ENCODE data around the gene RALGDS. TPM values are rescaled to one million over a fixed set of nuclear protein-coding genes. Genes with fewer than 3 reads are reported as not detected.

RALGDS gene
- total and polyA plus RNA-seq, 9 of the 15 experiments (the other 6 are each of a cell fraction or from before 2014, with no cell fraction given), result 0.75 to 43.3 (median 27.1) TPM

DNA sequence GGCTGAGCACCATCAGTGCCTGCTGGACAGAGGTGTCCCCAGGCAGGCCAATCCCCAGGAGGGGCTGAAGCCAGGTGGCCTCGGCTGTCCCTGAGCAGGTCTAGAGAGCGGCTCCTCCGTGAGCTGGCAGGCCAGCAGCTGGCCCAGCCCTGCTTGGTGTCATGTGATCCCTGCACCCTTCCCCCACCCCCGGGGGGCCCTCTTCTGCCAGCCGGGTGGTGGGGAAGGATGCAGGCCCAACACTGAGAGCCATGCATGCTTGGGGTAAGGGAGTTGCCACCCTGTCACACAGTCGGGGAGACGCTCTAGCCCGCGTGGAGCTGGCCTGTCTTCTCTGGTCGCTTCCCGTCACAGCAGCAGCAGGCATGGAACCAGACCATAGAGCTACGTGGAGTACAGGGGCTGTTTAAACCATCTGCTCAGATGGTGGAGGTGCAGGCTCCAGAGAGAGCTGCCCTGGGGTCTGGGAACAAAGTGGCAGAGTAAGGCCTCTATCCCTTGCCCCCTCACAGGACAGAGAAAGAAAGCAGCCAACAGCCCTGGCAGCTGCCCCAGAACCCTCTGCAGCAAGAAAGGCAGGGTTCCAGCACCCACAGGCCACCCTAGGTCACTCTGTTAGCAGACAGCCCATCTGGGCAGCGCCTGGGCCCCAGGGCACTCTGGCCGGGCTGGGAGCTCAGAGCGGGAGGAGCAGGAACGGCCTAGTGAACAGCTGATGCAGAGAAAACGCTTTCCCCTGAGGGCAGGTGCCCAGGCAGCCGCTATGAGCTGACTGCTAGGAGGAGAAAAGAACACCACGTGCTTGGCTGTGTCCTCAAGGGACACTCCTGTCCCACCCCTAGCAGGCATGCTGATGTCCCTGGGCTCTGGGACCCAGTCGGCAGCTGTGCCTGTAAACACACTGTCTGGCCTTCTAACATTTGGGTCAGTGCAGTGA is 6.8 kb downstream of the RALGDS start:
- BruUV-seq (replicated peaks), result no TSS peak
- ATAC-seq (peak; percentile 23), FAIRE-seq (no peak), DNase-seq (ENCODE audit: extremely low read depth in 1 of 4, low spot score in 3 of 4) (peak in 1 of 4 experiments; percentile 39)
- Histone ChIP-seq H3K4me3 (no peak overlapping the region), H3K4me1 (replicated peaks in 1 of 2; ENCODE audit: control insufficient read depth in 2 of 2, insufficient read depth in 2 of 2, low read length in 2 of 2) (peaks cover 25 to 73% of the 10 kb centered on the region in 2 experiments), H3K9me1 (ENCODE audit: control insufficient read depth, insufficient read depth, low read length) (no peaks in the 10 kb centered on the region), H4K20me1 (replicated peaks; ENCODE audit: control insufficient read depth, insufficient read depth, low read length) (peaks cover 20% of the 10 kb centered on the region), H3K4me2 (ENCODE audit: insufficient read depth, low read length) (no peak overlapping the region), H3K27me3 (ENCODE audit: control insufficient read depth in 2 of 2, insufficient read depth in 2 of 2, low read length in 2 of 2) (no peaks in the 10 kb centered on the region), H3K79me2 (ENCODE audit: control insufficient read depth, insufficient read depth, low read length) (peaks cover 73% of the 10 kb centered on the region), H3K9me3 (replicated peaks; ENCODE audit: control insufficient read depth, insufficient read depth, low read depth, low read length) (no peaks in the 10 kb centered on the region), H3K36me3 (ENCODE audit: control insufficient read depth, insufficient read depth, low read length) (peaks cover 53% of the 10 kb centered on the region; the same call in 2 of the 3 replicates), H3K9ac (ENCODE audit: insufficient read depth in 1 of 2, low read depth in 2 of 2, low read length in 2 of 2) (peak overlapping the region in 1 of 2 experiments; percentile 85; a peak in 3 of 4 replicates), H3K27ac (ENCODE audit: extremely low read depth, low read depth, low read length) (no peak overlapping the region), H2AFZ (ENCODE audit: low read depth, low read length) (no peak overlapping the region)
- 71% methylated on average over 20 of the region's 20 CpGs for WGBS (ENCODE audit: insufficient coverage, low coverage, missing lambda C conversion rate)
- in situ Hi-C loops (cut with MboI), result no loop called here
- ChIA-PET CTCF (ENCODE audit: low intra/inter-chr PET ratio) (interaction anchor here (0.6 kb wide), 1 partner anchor 73 kb away, joined by 3 read pairs; no protein-coding TSS in a partner anchor), POLR2A (interaction anchor here (0.8 to 1.7 kb wide), 5 partner anchors 8 to 124 kb away, joined by 3 to 7 read pairs (median 4); partner anchors contain the start of gene GTF3C5)
- intact Hi-C loops (cut with micrococcal nuclease), result no loop called here
- TF ChIP-seq ATF7 (IDR thresholded peaks at IDR 0.05), result no peak
- no peak for TF ChIP-seq SMAD4 (CRISPR knock-in tag; conservative IDR thresholded peaks at IDR 0.05)
- TF ChIP-seq RAD51 (IDR thresholded peaks at IDR 0.05; ENCODE audit: borderline replicate concordance, low read depth), result 0 out of 2 replicates have a peak, but pooled peaks have one; percentile 43
- TF ChIP-seq, protein P1, sequence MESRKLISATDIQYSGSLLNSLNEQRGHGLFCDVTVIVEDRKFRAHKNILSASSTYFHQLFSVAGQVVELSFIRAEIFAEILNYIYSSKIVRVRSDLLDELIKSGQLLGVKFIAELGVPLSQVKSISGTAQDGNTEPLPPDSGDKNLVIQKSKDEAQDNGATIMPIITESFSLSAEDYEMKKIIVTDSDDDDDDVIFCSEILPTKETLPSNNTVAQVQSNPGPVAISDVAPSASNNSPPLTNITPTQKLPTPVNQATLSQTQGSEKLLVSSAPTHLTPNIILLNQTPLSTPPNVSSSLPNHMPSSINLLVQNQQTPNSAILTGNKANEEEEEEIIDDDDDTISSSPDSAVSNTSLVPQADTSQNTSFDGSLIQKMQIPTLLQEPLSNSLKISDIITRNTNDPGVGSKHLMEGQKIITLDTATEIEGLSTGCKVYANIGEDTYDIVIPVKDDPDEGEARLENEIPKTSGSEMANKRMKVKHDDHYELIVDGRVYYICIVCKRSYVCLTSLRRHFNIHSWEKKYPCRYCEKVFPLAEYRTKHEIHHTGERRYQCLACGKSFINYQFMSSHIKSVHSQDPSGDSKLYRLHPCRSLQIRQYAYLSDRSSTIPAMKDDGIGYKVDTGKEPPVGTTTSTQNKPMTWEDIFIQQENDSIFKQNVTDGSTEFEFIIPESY (CRISPR knock-in tag; IDR thresholded peaks at IDR 0.05), result peak; percentile 47
- TF ChIP-seq, protein P2, sequence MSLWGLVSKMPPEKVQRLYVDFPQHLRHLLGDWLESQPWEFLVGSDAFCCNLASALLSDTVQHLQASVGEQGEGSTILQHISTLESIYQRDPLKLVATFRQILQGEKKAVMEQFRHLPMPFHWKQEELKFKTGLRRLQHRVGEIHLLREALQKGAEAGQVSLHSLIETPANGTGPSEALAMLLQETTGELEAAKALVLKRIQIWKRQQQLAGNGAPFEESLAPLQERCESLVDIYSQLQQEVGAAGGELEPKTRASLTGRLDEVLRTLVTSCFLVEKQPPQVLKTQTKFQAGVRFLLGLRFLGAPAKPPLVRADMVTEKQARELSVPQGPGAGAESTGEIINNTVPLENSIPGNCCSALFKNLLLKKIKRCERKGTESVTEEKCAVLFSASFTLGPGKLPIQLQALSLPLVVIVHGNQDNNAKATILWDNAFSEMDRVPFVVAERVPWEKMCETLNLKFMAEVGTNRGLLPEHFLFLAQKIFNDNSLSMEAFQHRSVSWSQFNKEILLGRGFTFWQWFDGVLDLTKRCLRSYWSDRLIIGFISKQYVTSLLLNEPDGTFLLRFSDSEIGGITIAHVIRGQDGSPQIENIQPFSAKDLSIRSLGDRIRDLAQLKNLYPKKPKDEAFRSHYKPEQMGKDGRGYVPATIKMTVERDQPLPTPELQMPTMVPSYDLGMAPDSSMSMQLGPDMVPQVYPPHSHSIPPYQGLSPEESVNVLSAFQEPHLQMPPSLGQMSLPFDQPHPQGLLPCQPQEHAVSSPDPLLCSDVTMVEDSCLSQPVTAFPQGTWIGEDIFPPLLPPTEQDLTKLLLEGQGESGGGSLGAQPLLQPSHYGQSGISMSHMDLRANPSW (CRISPR knock-in tag; IDR thresholded peaks at IDR 0.05), result no peak
- TF ChIP-seq TRIM28 (IDR thresholded peaks at IDR 0.05), result no peak
- TF ChIP-seq ZKSCAN1 (IDR thresholded peaks at IDR 0.05; ENCODE audit: low read depth, low read length), result no peak
- 0 out of 2 replicates have a peak, but pooled peaks have one; percentile 20 for TF ChIP-seq POLR2G (IDR thresholded peaks at IDR 0.05; ENCODE audit: low read depth, low read length)
- TF ChIP-seq, protein P3, sequence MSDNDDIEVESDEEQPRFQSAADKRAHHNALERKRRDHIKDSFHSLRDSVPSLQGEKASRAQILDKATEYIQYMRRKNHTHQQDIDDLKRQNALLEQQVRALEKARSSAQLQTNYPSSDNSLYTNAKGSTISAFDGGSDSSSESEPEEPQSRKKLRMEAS (CRISPR knock-in tag; IDR thresholded peaks at IDR 0.05), result peak; percentile 25; the same call in 1 of the 2 replicates
- TF ChIP-seq ZNF311 (CRISPR knock-in tag; IDR thresholded peaks at IDR 0.05), result no peak
- TF ChIP-seq, protein P4, sequence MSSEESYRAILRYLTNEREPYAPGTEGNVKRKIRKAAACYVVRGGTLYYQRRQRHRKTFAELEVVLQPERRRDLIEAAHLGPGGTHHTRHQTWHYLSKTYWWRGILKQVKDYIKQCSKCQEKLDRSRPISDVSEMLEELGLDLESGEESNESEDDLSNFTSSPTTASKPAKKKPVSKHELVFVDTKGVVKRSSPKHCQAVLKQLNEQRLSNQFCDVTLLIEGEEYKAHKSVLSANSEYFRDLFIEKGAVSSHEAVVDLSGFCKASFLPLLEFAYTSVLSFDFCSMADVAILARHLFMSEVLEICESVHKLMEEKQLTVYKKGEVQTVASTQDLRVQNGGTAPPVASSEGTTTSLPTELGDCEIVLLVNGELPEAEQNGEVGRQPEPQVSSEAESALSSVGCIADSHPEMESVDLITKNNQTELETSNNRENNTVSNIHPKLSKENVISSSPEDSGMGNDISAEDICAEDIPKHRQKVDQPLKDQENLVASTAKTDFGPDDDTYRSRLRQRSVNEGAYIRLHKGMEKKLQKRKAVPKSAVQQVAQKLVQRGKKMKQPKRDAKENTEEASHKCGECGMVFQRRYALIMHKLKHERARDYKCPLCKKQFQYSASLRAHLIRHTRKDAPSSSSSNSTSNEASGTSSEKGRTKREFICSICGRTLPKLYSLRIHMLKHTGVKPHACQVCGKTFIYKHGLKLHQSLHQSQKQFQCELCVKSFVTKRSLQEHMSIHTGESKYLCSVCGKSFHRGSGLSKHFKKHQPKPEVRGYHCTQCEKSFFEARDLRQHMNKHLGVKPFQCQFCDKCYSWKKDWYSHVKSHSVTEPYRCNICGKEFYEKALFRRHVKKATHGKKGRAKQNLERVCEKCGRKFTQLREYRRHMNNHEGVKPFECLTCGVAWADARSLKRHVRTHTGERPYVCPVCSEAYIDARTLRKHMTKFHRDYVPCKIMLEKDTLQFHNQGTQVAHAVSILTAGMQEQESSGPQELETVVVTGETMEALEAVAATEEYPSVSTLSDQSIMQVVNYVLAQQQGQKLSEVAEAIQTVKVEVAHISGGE (CRISPR knock-in tag; IDR thresholded peaks at IDR 0.05), result 0 out of 6 replicates have a peak, but pooled peaks of 1 of the 3 experiments have one; percentile 20
